ENCODE measurements around the gene HSFX1. TPM values are rescaled to one million over a fixed set of nuclear protein-coding genes. Genes with fewer than 3 reads are reported as not detected.
"Not testable (repeated sequence)": the region's sequence is repeated elsewhere in the genome, so short reads cannot be mapped to it uniquely, and the experiment has no call there.

HSFX1 gene
- 0.50 and 0.58 TPM in 2 replicates for total RNA-seq

DNA sequence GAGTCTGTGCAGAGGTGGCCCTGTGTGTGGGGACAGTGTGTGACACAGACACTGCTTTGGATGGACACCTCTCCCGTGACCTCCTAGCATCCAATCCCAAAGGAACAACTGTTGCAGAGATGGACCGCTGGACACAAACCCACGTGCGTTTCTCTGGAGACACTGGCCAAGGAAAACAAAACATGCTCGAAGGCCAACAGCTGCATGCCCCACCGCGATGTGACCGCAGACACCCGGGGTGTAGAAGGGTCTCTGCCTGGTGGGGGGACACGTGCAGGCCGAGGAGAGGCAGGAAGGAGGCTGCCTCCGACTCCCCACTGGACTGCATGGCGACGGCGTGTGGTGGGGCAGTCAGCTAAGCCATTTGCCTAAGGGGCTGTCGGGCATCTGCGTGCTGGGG, at the start of gene HSFX1:
HSFX1 (plus strand) TSS at position 301 of the 400 bp plus-strand sequence. CDS start 614 bp downstream, outside the sequence.
- H3K27ac Mint-ChIP-seq; intact Hi-C loops (cut with micrococcal nuclease): not testable (repeated sequence)

GRCh38 chrX:149727308-149727707, 46.6 kb upstream of the HSFX1 start:
- H3K4me3 Mint-ChIP-seq; H3K36me3 Mint-ChIP-seq (ENCODE audit: low read depth); DNase-seq; H3K4me1 Mint-ChIP-seq; H3K9me3 Mint-ChIP-seq; H3K27me3 Mint-ChIP-seq; intact Hi-C loops (cut with micrococcal nuclease); H3K27ac Mint-ChIP-seq: not testable (repeated sequence)

More for the DNA sequence above, at the start of gene HSFX1:
- not testable (repeated sequence) for H3K4me3 Mint-ChIP-seq; H3K27me3 Mint-ChIP-seq; DNase-seq; H3K36me3 Mint-ChIP-seq (ENCODE audit: low read depth); H3K4me1 Mint-ChIP-seq; H3K9me3 Mint-ChIP-seq

DNA sequence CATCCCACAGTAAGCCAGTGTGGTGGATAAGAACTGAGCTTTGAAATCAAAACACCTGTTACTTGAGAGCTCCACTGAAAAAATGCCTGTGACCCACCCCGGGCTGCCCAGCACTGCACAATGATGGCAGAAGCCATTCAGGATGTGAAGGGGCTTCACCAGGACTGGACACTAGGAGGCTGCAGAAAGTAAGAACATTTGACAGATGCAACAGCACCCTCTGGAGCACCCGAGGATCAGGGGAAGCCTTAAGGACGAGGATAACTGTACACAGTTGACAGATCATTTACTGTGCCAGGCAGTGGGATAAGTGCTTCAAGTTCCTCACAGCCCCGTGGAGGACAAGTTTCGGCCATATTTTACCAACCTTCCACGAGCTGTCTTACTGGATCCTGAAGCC, 31.6 kb upstream of the HSFX1 start:
- H3K4me1 Mint-ChIP-seq; intact Hi-C loops (cut with micrococcal nuclease); H3K9me3 Mint-ChIP-seq: not testable (repeated sequence)

DNA sequence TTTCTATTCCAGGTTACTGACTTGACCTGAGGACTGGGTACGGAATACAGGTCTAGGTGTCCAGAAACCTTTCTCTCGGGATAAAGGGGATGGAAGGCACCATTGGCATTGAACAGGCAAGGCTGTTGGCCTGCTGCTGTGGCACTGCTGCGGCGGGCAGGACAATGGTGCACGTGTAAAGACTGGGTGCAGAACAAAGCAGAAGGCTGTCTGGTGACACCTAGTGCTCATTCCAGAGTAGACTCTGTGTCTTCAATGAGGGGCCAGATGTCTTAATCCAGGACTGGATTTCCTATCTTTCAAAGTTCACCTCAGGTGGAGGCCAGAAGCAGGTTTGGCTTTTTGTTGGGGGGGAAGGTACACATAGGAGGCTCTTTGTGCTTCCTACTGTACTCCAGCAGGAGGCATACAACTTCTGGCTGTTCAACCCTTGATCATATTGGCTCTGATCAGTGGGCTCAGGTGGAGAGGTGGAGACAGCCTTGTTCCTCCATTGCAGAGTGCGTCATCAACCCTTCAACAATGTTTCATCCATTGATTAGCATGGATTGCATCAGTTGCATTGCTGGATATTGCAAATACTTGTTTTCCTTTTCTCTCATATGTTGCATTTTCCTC, 27.4 kb upstream of the HSFX1 start:
- DNase-seq; H3K4me3 Mint-ChIP-seq; H3K27ac Mint-ChIP-seq; H3K36me3 Mint-ChIP-seq (ENCODE audit: low read depth); intact Hi-C loops (cut with micrococcal nuclease); H3K9me3 Mint-ChIP-seq; H3K27me3 Mint-ChIP-seq; H3K4me1 Mint-ChIP-seq: not testable (repeated sequence)

More for the DNA sequence above, 31.6 kb upstream of the HSFX1 start:
- not testable (repeated sequence) for H3K27ac Mint-ChIP-seq; DNase-seq; H3K4me3 Mint-ChIP-seq; H3K27me3 Mint-ChIP-seq; H3K36me3 Mint-ChIP-seq (ENCODE audit: low read depth)

GRCh38 chrX:149757206-149758067, 16.4 kb upstream of the HSFX1 start:
- Mint-ChIP-seq H3K27ac (no peak overlapping the region), H3K4me3 (no peak overlapping the region), H3K4me1 (no peaks in the 10 kb centered on the region), H3K36me3 (ENCODE audit: low read depth) (no peaks in the 10 kb centered on the region), H3K9me3 (no peaks in the 10 kb centered on the region), H3K27me3 (peaks cover 5% of the 10 kb centered on the region)
- peak; percentile 13 for DNase-seq
- intact Hi-C loops (cut with micrococcal nuclease) = no loop called here

GRCh38 chrX:149758068-149758714, 15.7 kb upstream of the HSFX1 start:
- peaks cover 5% of the 10 kb centered on the region for H3K27me3 Mint-ChIP-seq

DNA sequence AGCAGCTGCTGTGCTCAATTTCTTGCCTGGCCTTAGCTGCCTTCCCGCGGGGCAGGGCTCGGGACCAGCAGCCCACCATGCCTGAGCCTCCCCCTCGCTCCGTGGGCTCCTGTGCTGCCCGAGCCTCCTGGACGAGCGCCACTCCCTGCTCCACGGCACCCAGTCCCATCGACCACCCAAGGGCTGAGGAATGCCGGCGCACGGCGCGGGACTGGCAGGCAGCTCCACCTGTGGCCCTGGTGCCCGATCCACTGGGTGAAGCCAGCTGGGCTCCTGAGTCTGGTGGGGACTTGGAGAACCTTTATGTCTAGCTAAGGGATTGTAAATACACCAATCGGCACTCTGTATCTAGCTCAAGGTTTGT, 15.2 kb upstream of the HSFX1 start:
- peak; percentile 16 for DNase-seq
- intact Hi-C loops (cut with micrococcal nuclease); H3K27ac Mint-ChIP-seq; H3K9me3 Mint-ChIP-seq; H3K36me3 Mint-ChIP-seq (ENCODE audit: low read depth); H3K4me3 Mint-ChIP-seq; H3K27me3 Mint-ChIP-seq; H3K4me1 Mint-ChIP-seq: not testable (repeated sequence)

More at GRCh38 chrX:149758068-149758714, 15.7 kb upstream of the HSFX1 start:
- H3K36me3 Mint-ChIP-seq (ENCODE audit: low read depth) = no peaks in the 10 kb centered on the region
- H3K4me3 Mint-ChIP-seq = no peak overlapping the region
- DNase-seq = peak; percentile 23
- H3K4me1 Mint-ChIP-seq = no peaks in the 10 kb centered on the region
- H3K9me3 Mint-ChIP-seq = no peaks in the 10 kb centered on the region
- no peak overlapping the region for H3K27ac Mint-ChIP-seq
- intact Hi-C loops (cut with micrococcal nuclease) = no loop called here

DNA sequence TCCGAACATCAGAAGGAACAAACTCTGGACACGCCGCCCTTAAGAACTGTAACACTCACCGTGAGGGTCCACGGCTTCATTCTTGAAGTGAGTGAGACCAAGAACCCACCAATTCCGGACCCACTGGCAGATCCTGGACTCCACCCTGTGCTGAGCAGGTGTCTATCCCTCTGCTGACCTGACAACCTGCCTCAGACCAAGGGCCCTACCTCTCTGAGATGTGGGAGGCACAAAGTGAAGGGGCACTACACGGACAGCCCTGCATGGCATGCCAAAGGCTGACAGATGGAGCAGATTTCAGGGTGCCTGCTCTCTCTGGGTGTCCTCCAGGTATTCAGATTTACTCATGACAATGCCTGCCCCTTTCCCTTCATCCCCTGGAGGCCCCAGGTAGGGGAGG, 14.0 kb upstream of the HSFX1 start:
- Mint-ChIP-seq H3K36me3 (ENCODE audit: low read depth) (no peaks in the 10 kb centered on the region), H3K27me3 (peaks cover 5% of the 10 kb centered on the region), H3K27ac (no peak overlapping the region), H3K4me3 (no peak overlapping the region), H3K9me3 (no peaks in the 10 kb centered on the region), H3K4me1 (no peaks in the 10 kb centered on the region)
- intact Hi-C loops (cut with micrococcal nuclease) = no loop called here
- no peak for DNase-seq

GRCh38 chrX:149760965-149761364, 12.9 kb upstream of the HSFX1 start:
- Mint-ChIP-seq H3K4me1 (no peaks in the 10 kb centered on the region), H3K9me3 (no peaks in the 10 kb centered on the region), H3K27me3 (peaks cover 5% of the 10 kb centered on the region), H3K4me3 (no peak overlapping the region), H3K27ac (no peak overlapping the region), H3K36me3 (ENCODE audit: low read depth) (no peaks in the 10 kb centered on the region)
- intact Hi-C loops (cut with micrococcal nuclease) = no loop called here
- DNase-seq = peak; percentile 7

DNA sequence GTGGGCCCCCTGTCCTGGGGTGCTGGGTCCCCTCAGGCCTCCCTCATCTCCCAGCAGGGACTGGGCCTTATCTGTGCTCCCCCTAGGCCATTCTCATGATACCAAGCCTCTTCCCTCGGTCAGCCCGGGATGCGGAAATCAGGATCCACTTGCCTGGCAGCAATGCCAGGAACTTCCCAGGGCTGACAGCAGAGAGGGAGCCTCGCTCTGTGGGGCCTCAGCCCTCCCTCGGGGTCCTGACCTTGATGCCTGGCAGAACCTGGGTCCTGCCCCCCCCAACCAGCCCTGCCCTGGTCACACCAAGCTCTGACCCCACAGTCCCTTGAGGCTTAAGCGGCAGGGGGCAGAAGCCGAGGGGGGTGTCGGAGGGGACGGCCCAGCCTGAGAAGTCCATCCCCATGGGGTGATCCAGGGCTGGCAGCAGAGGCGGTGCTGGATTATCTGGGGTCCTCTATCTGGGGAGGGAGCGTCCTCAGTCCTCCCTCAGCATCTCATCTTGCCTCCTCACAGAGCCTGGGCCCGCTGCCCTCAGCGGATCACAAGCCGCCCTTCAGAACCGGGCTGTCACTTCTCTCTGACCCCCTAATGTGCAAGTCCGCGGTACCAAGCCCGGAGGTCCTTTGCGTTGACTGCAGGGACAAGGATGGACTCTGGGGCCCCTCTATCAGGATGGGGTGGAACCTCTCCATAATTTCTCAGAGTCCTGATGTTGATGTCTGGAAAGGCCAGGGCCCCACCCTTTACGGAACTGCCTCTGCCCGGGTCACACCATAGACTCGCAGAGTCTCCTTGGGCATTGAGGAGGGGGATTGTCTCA, 11.8 kb upstream of the HSFX1 start:
- H3K4me1 Mint-ChIP-seq; H3K27me3 Mint-ChIP-seq; H3K27ac Mint-ChIP-seq; intact Hi-C loops (cut with micrococcal nuclease); H3K9me3 Mint-ChIP-seq; H3K36me3 Mint-ChIP-seq (ENCODE audit: low read depth); H3K4me3 Mint-ChIP-seq: not testable (repeated sequence)
- DNase-seq = peak; percentile 5

GRCh38 chrX:149762696-149763614, 10.9 kb upstream of the HSFX1 start:
- Mint-ChIP-seq H3K36me3 (ENCODE audit: low read depth) (no peaks in the 10 kb centered on the region), H3K4me3 (no peak overlapping the region), H3K27ac (no peak overlapping the region), H3K4me1 (no peaks in the 10 kb centered on the region), H3K27me3 (no peaks in the 10 kb centered on the region), H3K9me3 (no peaks in the 10 kb centered on the region)
- intact Hi-C loops (cut with micrococcal nuclease) = no loop called here
- peak; percentile 17 for DNase-seq

DNA sequence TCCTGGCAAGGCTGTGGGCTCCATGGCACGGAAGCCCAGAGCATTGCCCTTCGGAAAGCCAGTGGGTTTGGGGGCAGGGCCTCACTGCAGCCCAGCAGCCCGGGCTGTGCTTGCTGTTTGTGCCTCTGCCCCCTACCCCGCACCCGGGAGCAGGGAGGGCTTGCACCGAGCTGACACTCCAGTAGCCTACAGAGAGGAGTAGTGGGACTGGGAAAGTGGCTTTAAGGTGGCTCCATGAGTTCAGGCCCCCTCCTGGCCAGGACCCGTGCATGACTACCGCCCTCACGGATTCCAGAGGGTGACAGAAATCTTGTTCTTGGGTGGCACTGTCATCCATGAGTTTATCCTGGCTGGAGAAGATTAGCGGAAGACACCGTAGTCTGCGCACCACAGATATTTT, 3.5 kb upstream of the HSFX1 start:
- peak; percentile 8 for DNase-seq
- H3K4me3 Mint-ChIP-seq; intact Hi-C loops (cut with micrococcal nuclease); H3K9me3 Mint-ChIP-seq; H3K27ac Mint-ChIP-seq; H3K27me3 Mint-ChIP-seq; H3K4me1 Mint-ChIP-seq; H3K36me3 Mint-ChIP-seq (ENCODE audit: low read depth): not testable (repeated sequence)

GRCh38 chrX:149773026-149773425, 842 bp upstream of the HSFX1 start:
- H3K36me3 Mint-ChIP-seq (ENCODE audit: low read depth); H3K4me1 Mint-ChIP-seq; H3K27ac Mint-ChIP-seq; H3K4me3 Mint-ChIP-seq; H3K27me3 Mint-ChIP-seq; DNase-seq; H3K9me3 Mint-ChIP-seq; intact Hi-C loops (cut with micrococcal nuclease): not testable (repeated sequence)
